GOT3 (cell line): ENCODE data around the gene CAPG.

ENCODE experiments used
- DNase-seq: peaks from one replicate; lab custom pipeline; 2025; ENCODE audit warnings: mixed read lengths; lab: John Stamatoyannopoulos, UW

Gene CAPG

GRCh38 chr2:85438201-85439024 is 28.2 kb upstream of the CAPG start:
- no peak for DNase-seq

- DNase-seq = peak; percentile 44
Measured at GRCh38 chr2:85437488-85438200, 27.5 kb upstream of the CAPG start.

- DNase-seq = no peak
Measured at GRCh38 chr2:85436836-85437487, 26.8 kb upstream of the CAPG start.

- DNase-seq = no peak
Measured at GRCh38 chr2:85435981-85436835, 26.0 kb upstream of the CAPG start.

GRCh38 chr2:85435220-85435958 is 25.2 kb upstream of the CAPG start:
- DNase-seq = no peak

- no peak for DNase-seq
Measured at GRCh38 chr2:85434696-85435095, 24.5 kb upstream of the CAPG start.

- peak; percentile 21 for DNase-seq
Measured at GRCh38 chr2:85433511-85434089, 23.4 kb upstream of the CAPG start.

GRCh38 chr2:85431570-85432205 is 21.5 kb upstream of the CAPG start:
- no peak for DNase-seq

GRCh38 chr2:85430752-85431569 is 20.8 kb upstream of the CAPG start:
- DNase-seq = no peak

- DNase-seq = no peak
Measured at GRCh38 chr2:85429924-85430289, 19.7 kb upstream of the CAPG start.

GRCh38 chr2:85429213-85429923 is 19.2 kb upstream of the CAPG start:
- DNase-seq = no peak

- no peak for DNase-seq
Measured at GRCh38 chr2:85428343-85428881, 18.2 kb upstream of the CAPG start.

GRCh38 chr2:85427300-85427835 is 17.2 kb upstream of the CAPG start:
- no peak for DNase-seq

- no peak for DNase-seq
Measured at GRCh38 chr2:85425588-85425987, 15.4 kb upstream of the CAPG start.

GRCh38 chr2:85423525-85423924 is 13.4 kb upstream of the CAPG start:
- no peak for DNase-seq

GRCh38 chr2:85422072-85422457 is 11.9 kb upstream of the CAPG start:
- no peak for DNase-seq

- DNase-seq = no peak
Measured at GRCh38 chr2:85421260-85422071, 11.3 kb upstream of the CAPG start.
